Uterus (tissue), 2 donors: Measurements from ENCODE around the gene LLPH.

Experiments used
- CTCF ChIP-seq, 4 experiments: fragments of 200-600 bp in 2 of 4; fragments of 450-650 bp in 2 of 4; sonication (generic) in 2 of 4; IDR thresholded peaks; one replicate each; pipeline ENCODE4 v1.5.1; 2016 to 2019; ENCODE audit warnings: antibody characterized with exemption in 4 of 4, mild to moderate bottlenecking in 2 of 4, moderate library complexity in 1 of 4
- POLR2A ChIP-seq, 2 donors: fragments of 450-650 bp; IDR thresholded peaks; one replicate each; pipeline ENCODE4 v1.6.1; 2016; ENCODE audit warnings: antibody characterized with exemption in 2 of 2, mild to moderate bottlenecking in 1 of 2, moderate library complexity in 1 of 2

- TF ChIP-seq CTCF (IDR thresholded peaks at IDR 0.05) (no peak), POLR2A (IDR thresholded peaks at IDR 0.05) (no peak)
These were observed 8.8 kb upstream of the LLPH start for GRCh38 chr12:66139328-66139727.
